ENCODE data around the gene MID1. TPM values are rescaled to one million over a fixed set of nuclear protein-coding genes. Genes with fewer than 3 reads are reported as not detected.

Gene MID1
- total RNA-seq, 3 donors from 2014 or later, result 6.9 to 18.9 (median 10.8) TPM

DNA sequence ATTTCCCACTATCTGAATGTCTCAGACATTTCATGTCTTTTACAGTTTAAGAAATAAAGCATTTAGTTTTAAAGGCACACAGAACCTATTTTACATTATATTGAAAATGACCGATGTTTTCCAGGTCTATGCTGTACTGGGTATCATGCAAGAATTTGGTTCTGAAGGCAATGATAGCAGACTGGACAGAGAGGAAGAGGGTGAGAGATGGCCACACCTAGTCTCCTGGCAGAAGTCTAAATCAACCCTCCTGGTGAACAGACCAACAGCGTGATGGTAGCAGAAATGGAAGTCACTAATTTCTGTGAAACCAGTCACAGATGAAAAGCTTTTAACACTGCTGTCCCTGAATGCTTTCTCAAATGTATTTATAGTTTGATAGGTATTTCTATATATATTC, 41.9 kb downstream of the MID1 start:
- no peak overlapping the region for H3K4me3 ChIP-seq
- TF ChIP-seq, protein P1, sequence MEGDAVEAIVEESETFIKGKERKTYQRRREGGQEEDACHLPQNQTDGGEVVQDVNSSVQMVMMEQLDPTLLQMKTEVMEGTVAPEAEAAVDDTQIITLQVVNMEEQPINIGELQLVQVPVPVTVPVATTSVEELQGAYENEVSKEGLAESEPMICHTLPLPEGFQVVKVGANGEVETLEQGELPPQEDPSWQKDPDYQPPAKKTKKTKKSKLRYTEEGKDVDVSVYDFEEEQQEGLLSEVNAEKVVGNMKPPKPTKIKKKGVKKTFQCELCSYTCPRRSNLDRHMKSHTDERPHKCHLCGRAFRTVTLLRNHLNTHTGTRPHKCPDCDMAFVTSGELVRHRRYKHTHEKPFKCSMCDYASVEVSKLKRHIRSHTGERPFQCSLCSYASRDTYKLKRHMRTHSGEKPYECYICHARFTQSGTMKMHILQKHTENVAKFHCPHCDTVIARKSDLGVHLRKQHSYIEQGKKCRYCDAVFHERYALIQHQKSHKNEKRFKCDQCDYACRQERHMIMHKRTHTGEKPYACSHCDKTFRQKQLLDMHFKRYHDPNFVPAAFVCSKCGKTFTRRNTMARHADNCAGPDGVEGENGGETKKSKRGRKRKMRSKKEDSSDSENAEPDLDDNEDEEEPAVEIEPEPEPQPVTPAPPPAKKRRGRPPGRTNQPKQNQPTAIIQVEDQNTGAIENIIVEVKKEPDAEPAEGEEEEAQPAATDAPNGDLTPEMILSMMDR (IDR thresholded peaks at IDR 0.05), result no peak
- TF ChIP-seq POLR2AphosphoS5 (IDR thresholded peaks at IDR 0.05), result no peak
- no peak for TF ChIP-seq POLR2A (IDR thresholded peaks at IDR 0.05)
- peaks cover 0 to 7% of the 10 kb centered on the region in 2 donors for H3K9me3 ChIP-seq
- H3K27ac ChIP-seq, result no peak overlapping the region
- intact Hi-C loops (cut with DNase I; ENCODE audit: low total_unique reads), result no loop called here
- H3K36me3 ChIP-seq, result no peaks in the 10 kb centered on the region
- no peak for DNase-seq (ENCODE audit: low spot score in 2 of 2)
- peaks cover 0 to 7% of the 10 kb centered on the region in 2 donors for H3K27me3 ChIP-seq
- no peaks in the 10 kb centered on the region for H3K4me1 ChIP-seq

DNA sequence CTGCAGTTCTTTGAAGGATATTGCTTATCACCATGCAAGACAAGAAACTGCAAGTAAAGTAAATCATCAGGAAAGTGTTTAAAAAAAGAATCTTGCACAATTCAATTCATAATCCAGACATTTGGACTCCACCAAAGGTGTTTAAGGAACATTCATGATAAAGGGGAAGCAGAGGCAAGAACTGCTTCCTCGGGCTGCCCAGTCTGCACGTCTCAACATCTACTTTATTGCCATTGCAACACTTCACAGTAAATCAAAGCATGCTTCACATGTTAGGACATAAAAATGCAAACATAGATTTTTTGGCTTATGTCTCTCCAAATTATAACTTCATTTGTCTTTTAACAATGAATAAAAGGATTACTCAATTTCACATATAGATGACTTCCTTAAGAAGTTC, 42.5 kb downstream of the MID1 start:
- no peak overlapping the region for H3K4me3 ChIP-seq
- no peak for DNase-seq (ENCODE audit: low spot score in 2 of 2)
- H3K9me3 ChIP-seq, result peaks cover 0 to 10% of the 10 kb centered on the region in 2 donors
- intact Hi-C loops (cut with DNase I; ENCODE audit: low total_unique reads), result no loop called here
- H3K36me3 ChIP-seq, result no peaks in the 10 kb centered on the region
- TF ChIP-seq, protein P1 (IDR thresholded peaks at IDR 0.05), result no peak
- TF ChIP-seq POLR2AphosphoS5 (IDR thresholded peaks at IDR 0.05) (no peak), POLR2A (IDR thresholded peaks at IDR 0.05) (no peak)
- H3K27ac ChIP-seq, result no peak overlapping the region
- H3K27me3 ChIP-seq, result peaks cover 0 to 7% of the 10 kb centered on the region in 2 donors
- no peaks in the 10 kb centered on the region for H3K4me1 ChIP-seq

DNA sequence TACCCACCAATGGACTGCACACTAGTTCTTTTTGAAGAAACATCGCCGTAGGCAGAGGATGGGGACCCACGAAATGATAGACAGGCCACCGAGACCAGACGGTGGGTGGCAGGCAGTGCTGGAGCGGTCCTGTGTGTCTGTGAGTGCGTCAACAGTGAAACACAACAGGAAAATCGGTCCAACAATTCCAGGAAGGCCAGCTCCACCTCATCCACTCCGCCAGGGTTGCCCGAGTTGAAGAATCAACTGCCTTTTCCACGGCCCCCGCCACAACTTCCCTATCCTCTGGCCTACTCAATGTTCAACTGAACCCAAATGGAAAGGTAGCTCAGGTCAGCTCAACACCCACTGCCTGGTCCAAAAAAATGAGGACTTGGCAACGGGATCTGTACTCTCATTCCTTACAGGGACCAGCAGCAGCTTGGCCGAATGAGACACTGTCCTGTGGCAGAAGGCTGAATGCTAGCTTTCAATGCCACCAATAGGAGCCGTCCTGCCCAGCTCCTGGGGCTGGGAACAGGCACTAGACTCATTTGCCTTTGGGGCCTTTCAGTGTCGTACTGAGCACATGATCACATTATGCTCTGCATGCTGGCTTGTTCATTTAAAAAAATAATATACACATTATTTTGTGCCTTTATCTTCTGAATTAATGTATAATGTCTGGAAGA, 43.5 kb downstream of the MID1 start:
- H3K4me1 ChIP-seq, result no peaks in the 10 kb centered on the region
- intact Hi-C loops (cut with DNase I; ENCODE audit: low total_unique reads), result no loop called here
- TF ChIP-seq, protein P1 (IDR thresholded peaks at IDR 0.05), result no peak
- TF ChIP-seq POLR2AphosphoS5 (IDR thresholded peaks at IDR 0.05), result no peak
- TF ChIP-seq POLR2A (IDR thresholded peaks at IDR 0.05), result no peak
- DNase-seq (ENCODE audit: low spot score in 2 of 2), result no peak
- H3K36me3 ChIP-seq, result no peaks in the 10 kb centered on the region
- no peak overlapping the region for H3K4me3 ChIP-seq
- peaks cover 0 to 10% of the 10 kb centered on the region in 2 donors for H3K9me3 ChIP-seq
- H3K27ac ChIP-seq, result peak overlapping the region; percentile 40 to 70
- H3K27me3 ChIP-seq, result peaks cover 0 to 7% of the 10 kb centered on the region in 2 donors

GRCh38 chrX:10576186-10576585, 44.2 kb downstream of the MID1 start:
- intact Hi-C loops (cut with DNase I; ENCODE audit: low total_unique reads), result no loop called here
- Histone ChIP-seq H3K4me1 (no peaks in the 10 kb centered on the region), H3K4me3 (no peak overlapping the region), H3K9me3 (peaks cover 0 to 10% of the 10 kb centered on the region in 2 donors), H3K36me3 (no peaks in the 10 kb centered on the region), H3K27ac (no peak overlapping the region), H3K27me3 (peaks cover 0 to 7% of the 10 kb centered on the region in 2 donors)
- DNase-seq (ENCODE audit: low spot score in 2 of 2), result no peak
- TF ChIP-seq POLR2A (IDR thresholded peaks at IDR 0.05), result no peak
- TF ChIP-seq, protein P1 (IDR thresholded peaks at IDR 0.05), result no peak

- no peak overlapping the region for H3K4me3 ChIP-seq
- TF ChIP-seq POLR2A (IDR thresholded peaks at IDR 0.05) (no peak), POLR2AphosphoS5 (IDR thresholded peaks at IDR 0.05) (no peak)
- TF ChIP-seq, protein P1 (IDR thresholded peaks at IDR 0.05), result no peak
- no peak for DNase-seq (ENCODE audit: low spot score in 2 of 2)
- peaks cover 0 to 7% of the 10 kb centered on the region in 2 donors for H3K27me3 ChIP-seq
- intact Hi-C loops (cut with DNase I; ENCODE audit: low total_unique reads), result no loop called here
- H3K9me3 ChIP-seq, result peaks cover 0 to 10% of the 10 kb centered on the region in 2 donors
- no peaks in the 10 kb centered on the region for H3K4me1 ChIP-seq
- no peaks in the 10 kb centered on the region for H3K36me3 ChIP-seq
- no peak overlapping the region for H3K27ac ChIP-seq
Measured at GRCh38 chrX:10574663-10575062, 45.7 kb downstream of the MID1 start.

Data from breast epithelium (tissue), 4 donors.